Lower leg skin (tissue), 4 donors: ENCODE results near the gene TXNDC5. TPM values are rescaled to one million over a fixed set of nuclear protein-coding genes. Genes with fewer than 3 reads are reported as not detected.

ENCODE experiments used
- DNase-seq, 2 donors: peaks; one replicate each; pipeline ENCODE4 v3.0.0-alpha.2; 2019; ENCODE audit warnings: low spot score in 2 of 2
- H3K4me3 ChIP-seq: fragments of 200-600 bp; sonication (generic); 2 replicates; pipeline ENCODE4 v1.5.1; 2017; ENCODE audit warnings: mild to moderate bottlenecking, low read depth; ENCODE audit not compliant: poor library complexity, severe bottlenecking
- CTCF ChIP-seq, 3 donors: fragments of 450-650 bp; IDR thresholded peaks; one replicate each; pipeline ENCODE4 v1.5.1; 2016; ENCODE audit warnings: antibody characterized with exemption in 3 of 3, mild to moderate bottlenecking in 3 of 3, moderate library complexity in 2 of 3
- POLR2A ChIP-seq, 2 donors: fragments of 450-650 bp; IDR thresholded peaks; one replicate each; pipeline ENCODE4 v1.6.1; 2016 to 2017; ENCODE audit warnings: antibody characterized with exemption in 2 of 2, mild to moderate bottlenecking in 1 of 2, moderate library complexity in 1 of 2
- WGBS, 2 donors: methylation state at CpG; one replicate each; pipeline ENCODE4 v1.1.5; 2018; 5-methylcytosine and 5-hydroxymethylcytosine counted together
- intact Hi-C: fragments of 100-400 bp; cut with DNase I; formaldehyde crosslinking; loops from one replicate; pipeline ENCODE4 v1.15.0; 2023; ENCODE audit warnings: low total_unique reads
- total RNA-seq, 4 donors: library from RNA; depleted of rRNA; stranded (reverse); fragments of >200 nt; gene quantifications; one replicate each; pipeline ENCODE4 v1.1.0, GENCODE V29; 2016

The TXNDC5 gene
- total RNA-seq, 4 donors from 2014 or later, result 29.3 to 68.5 (median 44.1) TPM

- no peak for DNase-seq
- no peak overlapping the region for H3K4me3 ChIP-seq
- whole genome bisulfite sequencing, 2 donors, result 86 to 94% methylated on average over 5 of the region's 5 CpGs
- intact Hi-C loops, result no loop called here
- TF ChIP-seq CTCF (IDR thresholded peaks at IDR 0.05), result no peak
- no peak for TF ChIP-seq POLR2A (IDR thresholded peaks at IDR 0.05)
These were observed 5.8 kb downstream of the TXNDC5 start for GRCh38 chr6:7904654-7905319.

- TF ChIP-seq POLR2A (IDR thresholded peaks at IDR 0.05), result no peak
- TF ChIP-seq CTCF (IDR thresholded peaks at IDR 0.05), result no peak
- WGBS, 2 donors, result 88% methylated on average over 3 of the region's 3 CpGs
- no peak for DNase-seq
- H3K4me3 ChIP-seq, result no peak overlapping the region
- intact Hi-C loops, result no loop called here
These were observed 6.9 kb downstream of the TXNDC5 start for GRCh38 chr6:7903673-7904072.

- TF ChIP-seq POLR2A (IDR thresholded peaks at IDR 0.05) (no peak), CTCF (IDR thresholded peaks at IDR 0.05) (no peak)
- 100% methylated on average over 1 of the region's 1 CpG for WGBS, 2 donors
- no peak for DNase-seq
- intact Hi-C loops, result no loop called here
- no peak overlapping the region for H3K4me3 ChIP-seq
These were observed 7.7 kb downstream of the TXNDC5 start for GRCh38 chr6:7902867-7903266.

GRCh38 chr6:7902221-7902620 lies 8.4 kb downstream of the TXNDC5 start:
- no peak for DNase-seq
- TF ChIP-seq CTCF (IDR thresholded peaks at IDR 0.05), result no peak
- no peak for TF ChIP-seq POLR2A (IDR thresholded peaks at IDR 0.05)
- intact Hi-C loops, result no loop called here
- WGBS, 2 donors, result 60 to 76% methylated on average over 8 of the region's 8 CpGs
- H3K4me3 ChIP-seq, result no peak overlapping the region

- DNase-seq, result no peak
- no peak overlapping the region for H3K4me3 ChIP-seq
- TF ChIP-seq CTCF (IDR thresholded peaks at IDR 0.05) (no peak), POLR2A (IDR thresholded peaks at IDR 0.05) (no peak)
- 75 to 80% methylated on average over 4 of the region's 4 CpGs for WGBS, 2 donors
- intact Hi-C loops, result no loop called here
These were observed 8.8 kb downstream of the TXNDC5 start for GRCh38 chr6:7901780-7902179.

GRCh38 chr6:7901056-7901455 lies 9.5 kb downstream of the TXNDC5 start:
- TF ChIP-seq CTCF (IDR thresholded peaks at IDR 0.05) (no peak), POLR2A (IDR thresholded peaks at IDR 0.05) (no peak)
- no peak for DNase-seq
- WGBS, 2 donors, result 86 to 94% methylated on average over 9 of the region's 9 CpGs
- intact Hi-C loops, result no loop called here
- H3K4me3 ChIP-seq, result no peak overlapping the region
